SH-SY5Y (cell line): ENCODE measurements around the gene SPTLC1.

Experiments
- GATA2 ChIP-seq: IDR thresholded peaks from 2 replicates; pipeline ENCODE4 v1.6.1; 2011; ENCODE audit warnings: mild to moderate bottlenecking, low read depth, low read length
- GATA3 ChIP-seq: IDR thresholded peaks from 2 replicates; pipeline ENCODE4 v1.6.1; 2011; ENCODE audit warnings: low read depth, mild to moderate bottlenecking, low read length, moderate library complexity

- TF ChIP-seq GATA3 (no peak), GATA2 (no peak)
Observed at GRCh38 chr9:92032891-92033290, 82.3 kb downstream of the SPTLC1 start.
